ENCODE data around the gene KLF3.

DNA sequence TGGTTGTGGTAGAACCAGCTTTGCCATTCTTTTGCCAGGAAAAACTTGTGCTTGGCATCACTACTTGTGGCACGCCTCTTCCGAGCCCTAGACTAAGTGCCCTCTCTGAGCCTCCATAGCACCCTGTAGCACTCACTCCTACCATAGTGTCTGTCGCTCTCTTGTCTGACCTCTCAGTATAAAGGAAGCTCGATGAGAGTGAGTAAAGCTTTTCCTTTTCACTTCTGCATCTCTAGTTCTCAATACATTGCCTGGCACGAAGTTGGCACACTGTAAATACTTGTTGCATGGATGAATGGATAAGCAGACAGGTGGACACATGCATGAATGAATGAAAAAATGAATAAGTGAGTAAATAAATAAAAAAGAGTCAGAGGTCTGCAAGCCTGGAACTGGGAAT, 70.4 kb downstream of the KLF3 start:
- TF ChIP-seq FOXM1 (IDR thresholded peaks at IDR 0.05; ENCODE audit: borderline replicate concordance) (no peak), ARNT (IDR thresholded peaks at IDR 0.05) (no peak), FOXA1 (IDR thresholded peaks at IDR 0.05) (no peak), HDGF (IDR thresholded peaks at IDR 0.05; ENCODE audit: borderline replicate concordance) (no peak), SUZ12 (IDR thresholded peaks at IDR 0.05) (no peak), FOXK2 (IDR thresholded peaks at IDR 0.05) (no peak), LEF1 (IDR thresholded peaks at IDR 0.05; ENCODE audit: borderline replicate concordance) (no peak), SP1 (IDR thresholded peaks at IDR 0.05) (no peak), CTBP1 (IDR thresholded peaks at IDR 0.05; ENCODE audit: borderline replicate concordance) (no peak), ELF4 (IDR thresholded peaks at IDR 0.05) (no peak)

Measured in HEK293T (cell line).